VCaP (cell line): Measurements from ENCODE around the gene ZYG11B.

ENCODE experiments used
- H3K27ac ChIP-seq: fragments of 450-650 bp; 2 replicates; pipeline ENCODE4 v1.5.1; 2017
- TF ChIP-seq, protein P1 (sequence below): fragments of 450-650 bp; conservative IDR thresholded peaks from 2 replicates; pipeline ENCODE4 v1.5.1; 2017; ENCODE audit warnings: mild to moderate bottlenecking, moderate library complexity

Gene ZYG11B

DNA sequence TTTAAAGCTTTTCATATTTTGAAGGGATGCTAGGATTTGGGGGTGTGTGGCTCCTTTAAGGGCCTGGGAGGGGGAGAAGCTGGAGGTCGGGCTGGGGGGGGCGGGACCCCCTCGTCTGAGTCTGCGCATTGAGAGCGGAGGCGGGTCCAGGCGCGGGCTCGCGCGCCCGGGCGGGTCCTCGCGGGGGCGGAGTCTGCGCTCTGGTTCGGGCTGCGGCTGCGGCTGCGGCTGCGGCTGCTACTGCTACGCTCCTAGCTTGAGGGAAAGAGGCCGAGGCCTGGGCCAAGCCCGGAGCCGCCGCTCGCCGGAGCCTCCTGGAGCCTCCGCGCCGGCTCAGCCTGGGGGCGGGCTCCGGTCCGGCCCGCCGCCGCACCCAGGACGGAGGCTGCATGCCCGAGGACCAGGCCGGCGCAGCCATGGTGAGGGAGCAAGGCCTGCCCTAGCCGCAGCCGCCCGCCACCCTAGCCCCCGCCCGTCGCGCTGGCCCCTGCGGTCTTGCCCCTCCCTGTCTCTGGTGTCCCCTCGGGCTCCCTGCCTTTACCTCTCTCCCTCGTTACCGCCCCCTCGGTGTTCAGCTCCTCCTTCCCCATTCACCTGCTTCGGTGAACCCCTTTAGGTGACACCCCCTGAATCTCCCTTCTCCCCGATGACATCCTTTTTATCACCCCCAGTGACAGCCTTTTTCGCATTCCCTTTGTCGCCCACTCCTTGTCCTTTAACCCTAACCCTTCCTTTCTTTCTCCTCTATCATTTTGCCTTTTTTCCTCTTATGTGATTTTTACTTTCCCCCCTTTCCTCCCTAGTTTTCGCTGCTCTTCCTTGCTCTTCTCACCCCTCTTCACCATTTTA lies at the start of gene ZYG11B:
TSS of gene ZYG11B (plus strand) at position 189 of the 849 bp plus-strand sequence. CDS start at position 390, 201 bp downstream.
- peak within 1 kb of the TSS; percentile 86 for H3K27ac ChIP-seq
- TF ChIP-seq, protein P1, sequence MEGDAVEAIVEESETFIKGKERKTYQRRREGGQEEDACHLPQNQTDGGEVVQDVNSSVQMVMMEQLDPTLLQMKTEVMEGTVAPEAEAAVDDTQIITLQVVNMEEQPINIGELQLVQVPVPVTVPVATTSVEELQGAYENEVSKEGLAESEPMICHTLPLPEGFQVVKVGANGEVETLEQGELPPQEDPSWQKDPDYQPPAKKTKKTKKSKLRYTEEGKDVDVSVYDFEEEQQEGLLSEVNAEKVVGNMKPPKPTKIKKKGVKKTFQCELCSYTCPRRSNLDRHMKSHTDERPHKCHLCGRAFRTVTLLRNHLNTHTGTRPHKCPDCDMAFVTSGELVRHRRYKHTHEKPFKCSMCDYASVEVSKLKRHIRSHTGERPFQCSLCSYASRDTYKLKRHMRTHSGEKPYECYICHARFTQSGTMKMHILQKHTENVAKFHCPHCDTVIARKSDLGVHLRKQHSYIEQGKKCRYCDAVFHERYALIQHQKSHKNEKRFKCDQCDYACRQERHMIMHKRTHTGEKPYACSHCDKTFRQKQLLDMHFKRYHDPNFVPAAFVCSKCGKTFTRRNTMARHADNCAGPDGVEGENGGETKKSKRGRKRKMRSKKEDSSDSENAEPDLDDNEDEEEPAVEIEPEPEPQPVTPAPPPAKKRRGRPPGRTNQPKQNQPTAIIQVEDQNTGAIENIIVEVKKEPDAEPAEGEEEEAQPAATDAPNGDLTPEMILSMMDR = no peak

DNA sequence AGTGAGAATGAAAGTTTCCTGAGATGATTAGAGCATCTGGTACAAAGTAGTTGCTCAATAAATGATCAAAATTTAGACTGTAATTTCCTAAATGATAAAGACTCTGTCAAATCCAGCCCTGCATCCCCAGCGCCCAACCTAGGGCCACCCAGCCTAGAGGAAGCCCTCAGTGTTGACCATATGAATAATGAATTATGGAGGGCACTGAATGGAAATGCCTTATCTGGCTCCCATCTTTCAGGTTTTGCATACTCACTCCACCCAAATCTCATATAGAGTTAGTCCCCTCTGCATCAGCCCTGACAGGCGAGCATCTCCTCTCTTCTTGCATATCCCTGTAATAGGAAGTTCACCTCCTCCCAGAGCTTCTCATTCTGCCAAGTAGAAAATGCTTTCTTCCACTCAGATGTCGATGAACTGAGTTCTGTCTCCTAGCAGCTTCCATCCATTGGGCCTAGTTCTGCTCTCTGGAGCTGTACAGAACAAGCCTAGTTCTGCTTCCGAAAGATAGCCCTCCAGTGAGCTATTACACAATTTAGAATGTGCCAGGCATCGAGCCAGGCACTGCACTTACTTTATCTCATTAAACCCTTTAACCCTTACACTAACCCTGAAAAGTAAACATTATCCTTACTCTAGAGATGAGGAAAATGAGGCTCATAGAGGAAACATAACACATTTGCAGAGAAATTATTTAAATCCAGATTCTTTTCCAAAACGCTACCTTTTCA lies 49.0 kb upstream of the ZYG11B start:
- H3K27ac ChIP-seq = no peak overlapping the region
- TF ChIP-seq, protein P1 = no peak

DNA sequence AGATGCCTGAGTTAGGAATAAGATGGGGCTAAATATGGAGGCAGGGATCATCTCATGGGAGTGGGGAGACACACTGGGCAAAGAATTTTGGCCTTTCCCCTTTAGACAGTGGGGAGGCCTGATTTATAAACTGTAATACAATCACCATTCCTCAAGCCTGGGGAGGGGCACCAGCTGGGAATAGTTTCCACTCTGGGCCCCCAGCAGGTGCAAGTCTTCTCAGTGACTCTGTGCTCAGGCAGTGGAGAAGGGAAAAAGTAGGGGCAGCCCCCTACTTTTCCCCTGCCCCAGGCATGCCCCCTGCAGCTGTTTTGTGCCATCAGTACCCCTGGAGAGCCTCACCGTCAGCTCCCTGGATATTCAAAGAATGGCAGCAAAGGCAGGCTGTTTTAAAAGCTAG lies 47.2 kb upstream of the ZYG11B start:
- H3K27ac ChIP-seq = no peak overlapping the region
- TF ChIP-seq, protein P1 = no peak

DNA sequence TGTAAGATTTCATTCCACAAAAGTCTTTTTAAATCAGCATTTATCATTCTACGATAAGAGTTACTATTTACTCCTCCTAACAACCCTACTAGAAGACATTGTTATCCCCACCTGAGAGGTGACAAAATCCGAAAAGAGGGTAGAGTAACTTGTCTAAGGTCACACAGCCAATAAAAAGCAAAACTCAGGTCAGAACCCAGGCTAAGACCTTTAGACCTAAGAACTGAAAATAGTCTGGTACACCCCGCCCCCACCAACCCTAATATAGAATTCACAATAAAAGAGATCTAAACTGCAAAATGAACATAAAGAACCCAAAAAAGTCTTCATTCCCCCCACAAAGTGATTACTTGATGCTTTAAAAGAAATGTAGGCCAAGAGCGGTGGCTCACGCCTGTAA lies 46.8 kb upstream of the ZYG11B start:
- no peak overlapping the region for H3K27ac ChIP-seq
- TF ChIP-seq, protein P1 = no peak

DNA sequence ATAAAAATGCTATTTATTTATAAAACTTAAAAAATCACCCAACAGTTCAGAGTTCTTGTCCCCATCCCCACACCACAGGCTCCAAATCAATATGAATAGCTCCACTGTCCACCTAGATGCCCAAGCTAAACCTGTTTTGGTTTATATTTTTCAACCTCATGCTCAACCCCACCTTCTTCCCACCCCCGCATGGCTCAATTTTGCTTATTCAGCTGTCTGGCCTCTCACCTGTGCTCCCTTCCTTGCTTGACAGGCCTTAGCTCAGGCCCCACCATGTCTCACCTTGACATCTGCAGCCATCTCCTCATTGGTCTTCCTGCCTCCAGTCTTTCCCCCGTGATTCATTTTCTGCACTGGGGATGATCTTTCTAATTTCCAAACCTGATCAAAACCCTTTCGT lies 45.9 kb upstream of the ZYG11B start:
- H3K27ac ChIP-seq = no peak overlapping the region
- TF ChIP-seq, protein P1 = no peak

DNA sequence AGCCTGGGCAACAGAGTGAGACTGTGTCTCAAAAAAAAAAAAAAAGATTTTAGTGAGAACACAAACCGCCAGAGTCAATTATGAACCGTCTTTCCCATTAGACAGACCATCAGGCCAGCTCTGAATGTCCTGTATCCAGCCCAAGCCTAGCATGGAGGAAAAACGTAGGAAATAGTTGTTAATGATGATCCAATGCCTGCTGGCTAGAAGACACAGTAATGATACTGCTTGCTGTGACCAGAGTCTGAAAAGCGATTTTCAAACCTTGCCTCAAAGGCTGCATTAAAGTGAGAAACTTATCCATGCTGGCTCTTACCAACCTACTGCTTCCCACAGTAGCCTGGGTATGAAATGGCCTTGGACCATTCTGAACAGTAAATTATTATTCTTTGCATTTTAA lies 45.1 kb upstream of the ZYG11B start:
- TF ChIP-seq, protein P1 = no peak
- H3K27ac ChIP-seq = no peak overlapping the region

DNA sequence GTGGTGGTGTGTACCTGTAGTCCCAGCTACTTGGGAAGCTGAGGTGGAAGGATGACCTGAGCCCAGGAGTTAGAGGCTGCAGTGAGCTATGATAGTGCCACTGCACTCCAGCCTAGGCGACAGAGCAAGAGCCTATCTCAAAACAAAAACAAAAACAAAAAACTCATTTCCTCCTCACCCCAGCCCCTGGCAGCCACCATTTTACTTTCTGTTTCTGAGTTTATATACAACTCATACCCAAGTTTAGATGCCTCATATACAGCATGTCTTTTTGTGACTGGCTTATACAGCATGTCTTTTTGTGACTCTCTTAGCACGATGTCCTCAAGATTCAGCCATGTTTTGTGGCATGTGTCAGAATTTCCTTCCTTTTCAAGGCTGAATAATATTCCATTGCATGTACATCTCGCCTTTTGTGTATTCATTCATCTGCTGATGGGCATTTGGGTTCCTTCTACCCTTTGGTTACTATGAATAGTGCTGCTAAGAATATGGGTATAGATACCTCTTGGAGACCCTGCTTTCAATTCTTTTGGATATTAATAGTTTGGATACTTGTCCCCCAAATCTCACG lies 42.8 kb upstream of the ZYG11B start:
- TF ChIP-seq, protein P1 = no peak
- no peak overlapping the region for H3K27ac ChIP-seq
